Thyroid gland (tissue), 4 donors: ENCODE data around the gene SEMA5B. TPM values are rescaled to one million over a fixed set of nuclear protein-coding genes. Genes with fewer than 3 reads are reported as not detected.

ENCODE experiments used
- DNase-seq, 2 donors: peaks; one replicate each; pipeline ENCODE4 v3.0.0-alpha.2; 2019
- H3K27ac ChIP-seq, 3 donors: fragments of 200-600 bp; sonication (generic); 1 replicate in 2 of 3; 2 replicates in 1 of 3; pipeline ENCODE4 v1.5.1; 2016 to 2019; ENCODE audit warnings: mild to moderate bottlenecking in 1 of 3, moderate library complexity in 1 of 3
- H3K27me3 ChIP-seq: fragments of 200-600 bp; sonication (generic); one replicate; pipeline ENCODE4 v1.5.1; 2019
- H3K36me3 ChIP-seq, 2 donors: fragments of 200-600 bp; sonication (generic); one replicate each; pipeline ENCODE4 v1.5.1; 2016 to 2019
- H3K4me1 ChIP-seq, 2 donors: fragments of 200-600 bp; sonication (generic); one replicate each; pipeline ENCODE4 v1.5.1; 2017 to 2019
- H3K4me3 ChIP-seq, 3 donors: fragments of 200-600 bp; sonication (generic); replicated peaks in 1 of 3; 1 replicate in 2 of 3; 2 replicates in 1 of 3; pipeline ENCODE4 v1.5.1; 2016; ENCODE audit warnings: mild to moderate bottlenecking in 1 of 3
- H3K9me3 ChIP-seq: fragments of 200-600 bp; sonication (generic); one replicate; pipeline ENCODE4 v1.5.1; 2017
- POLR2A ChIP-seq, 2 donors: fragments of 450-650 bp; IDR thresholded peaks; one replicate each; pipeline ENCODE4 v1.6.1; 2017; ENCODE audit warnings: antibody characterized with exemption in 2 of 2, mild to moderate bottlenecking in 2 of 2, moderate library complexity in 1 of 2
- WGBS, 2 donors: methylation state at CpG; one replicate each; pipeline ENCODE4 v1.1.5; 2017; 5-methylcytosine and 5-hydroxymethylcytosine counted together
- intact Hi-C: fragments of 100-400 bp; cut with DNase I; formaldehyde crosslinking; loops from one replicate; pipeline ENCODE4 v1.15.1; 2023
- total RNA-seq, 4 donors: library from RNA; depleted of rRNA; stranded (reverse); fragments of >200 nt; gene quantifications; one replicate each; pipeline ENCODE4 v1.2.3, GENCODE V29; 2016
- TF ChIP-seq, protein P1 (sequence below), 6 experiments: fragments of 200-600 bp in 3 of 6; fragments of 450-650 bp in 3 of 6; sonication (generic) in 3 of 6; IDR thresholded peaks; one replicate each; pipeline ENCODE4 v1.5.1; 2016 to 2019; ENCODE audit warnings: antibody characterized with exemption in 6 of 6, mild to moderate bottlenecking in 2 of 6, inconsistent platforms in 1 of 6, moderate library complexity in 1 of 6

The SEMA5B gene
- total RNA-seq, 4 donors from 2014 or later: 0.56 to 5.3 (median 0.63) TPM

DNA sequence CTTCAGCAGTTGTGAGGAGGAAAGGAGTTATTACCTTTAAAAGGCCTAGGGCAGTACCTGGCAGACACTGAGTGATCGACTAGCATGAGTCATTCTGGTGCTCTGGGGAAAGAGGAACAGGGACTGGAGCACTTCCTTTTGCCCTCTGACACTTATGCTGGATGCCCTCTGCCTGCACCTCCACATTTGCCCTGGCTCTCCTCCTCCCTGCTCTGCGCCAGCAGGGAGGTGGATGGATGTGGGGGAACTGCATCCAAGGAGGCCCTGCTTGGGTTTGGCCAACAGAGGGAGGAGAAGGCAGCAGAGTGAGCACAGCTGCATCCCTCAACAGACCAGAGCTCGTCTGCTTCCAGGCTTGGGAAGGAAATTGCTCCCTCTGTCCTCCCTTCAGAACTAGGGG is 75.0 kb downstream of the SEMA5B start:
- WGBS, 2 donors: 57 to 79% methylated on average over 2 to 3 of the region's 3 CpGs
- intact Hi-C loops: no loop called here
- Histone ChIP-seq H3K4me3 (no peak overlapping the region), H3K9me3 (no peaks in the 10 kb centered on the region), H3K36me3 (no peaks in the 10 kb centered on the region), H3K4me1 (no peaks in the 10 kb centered on the region), H3K27ac (no peak overlapping the region), H3K27me3 (no peaks in the 10 kb centered on the region)
- TF ChIP-seq POLR2A (IDR thresholded peaks at IDR 0.05): no peak
- TF ChIP-seq, protein P1, sequence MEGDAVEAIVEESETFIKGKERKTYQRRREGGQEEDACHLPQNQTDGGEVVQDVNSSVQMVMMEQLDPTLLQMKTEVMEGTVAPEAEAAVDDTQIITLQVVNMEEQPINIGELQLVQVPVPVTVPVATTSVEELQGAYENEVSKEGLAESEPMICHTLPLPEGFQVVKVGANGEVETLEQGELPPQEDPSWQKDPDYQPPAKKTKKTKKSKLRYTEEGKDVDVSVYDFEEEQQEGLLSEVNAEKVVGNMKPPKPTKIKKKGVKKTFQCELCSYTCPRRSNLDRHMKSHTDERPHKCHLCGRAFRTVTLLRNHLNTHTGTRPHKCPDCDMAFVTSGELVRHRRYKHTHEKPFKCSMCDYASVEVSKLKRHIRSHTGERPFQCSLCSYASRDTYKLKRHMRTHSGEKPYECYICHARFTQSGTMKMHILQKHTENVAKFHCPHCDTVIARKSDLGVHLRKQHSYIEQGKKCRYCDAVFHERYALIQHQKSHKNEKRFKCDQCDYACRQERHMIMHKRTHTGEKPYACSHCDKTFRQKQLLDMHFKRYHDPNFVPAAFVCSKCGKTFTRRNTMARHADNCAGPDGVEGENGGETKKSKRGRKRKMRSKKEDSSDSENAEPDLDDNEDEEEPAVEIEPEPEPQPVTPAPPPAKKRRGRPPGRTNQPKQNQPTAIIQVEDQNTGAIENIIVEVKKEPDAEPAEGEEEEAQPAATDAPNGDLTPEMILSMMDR (IDR thresholded peaks at IDR 0.05): no peak
- DNase-seq: no peak

DNA sequence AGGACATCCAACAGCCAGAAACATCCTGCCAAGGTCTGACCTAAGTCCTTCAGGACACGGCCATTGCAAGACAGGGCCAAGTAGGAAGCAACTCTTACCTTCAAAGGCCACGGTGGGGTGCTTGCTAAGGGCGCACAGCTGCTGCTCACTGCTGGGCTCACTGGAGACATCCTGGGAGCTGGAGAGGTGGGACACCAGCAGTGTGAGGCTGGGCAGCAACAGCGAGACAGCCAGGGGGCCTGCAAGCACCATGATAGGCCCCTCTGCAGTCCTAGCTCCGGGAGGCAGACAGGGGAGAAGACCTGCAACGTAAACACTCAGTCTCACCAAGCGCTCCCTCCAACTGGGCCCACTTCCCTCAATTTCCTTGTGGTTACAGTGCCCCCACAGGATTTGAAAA is 79.2 kb downstream of the SEMA5B start:
- Histone ChIP-seq H3K4me3 (no peak overlapping the region), H3K27ac (no peak overlapping the region), H3K9me3 (no peaks in the 10 kb centered on the region), H3K27me3 (no peaks in the 10 kb centered on the region), H3K36me3 (no peaks in the 10 kb centered on the region), H3K4me1 (no peaks in the 10 kb centered on the region)
- TF ChIP-seq, protein P1 (IDR thresholded peaks at IDR 0.05): no peak
- no peak for TF ChIP-seq POLR2A (IDR thresholded peaks at IDR 0.05)
- 80 to 84% methylated on average over 6 to 7 of the region's 7 CpGs for WGBS, 2 donors
- intact Hi-C loops: no loop called here
- no peak for DNase-seq

- no peaks in the 10 kb centered on the region for H3K27me3 ChIP-seq
- DNase-seq: no peak
- TF ChIP-seq POLR2A (IDR thresholded peaks at IDR 0.05): no peak
- TF ChIP-seq, protein P1 (IDR thresholded peaks at IDR 0.05): no peak
- H3K4me1 ChIP-seq: no peaks in the 10 kb centered on the region
- intact Hi-C loops: no loop called here
- no peak overlapping the region for H3K4me3 ChIP-seq
- no peaks in the 10 kb centered on the region for H3K36me3 ChIP-seq
- no peaks in the 10 kb centered on the region for H3K9me3 ChIP-seq
- 66 to 75% methylated on average over 2 of the region's 2 CpGs for WGBS, 2 donors
- H3K27ac ChIP-seq: no peak overlapping the region
Measured at GRCh38 chr3:122947738-122948137, 79.8 kb downstream of the SEMA5B start.

- intact Hi-C loops: no loop called here
- TF ChIP-seq, protein P1 (IDR thresholded peaks at IDR 0.05): no peak
- no peak for TF ChIP-seq POLR2A (IDR thresholded peaks at IDR 0.05)
- no peaks in the 10 kb centered on the region for H3K36me3 ChIP-seq
- H3K27me3 ChIP-seq: no peaks in the 10 kb centered on the region
- 84% methylated on average over 6 to 7 of the region's 7 CpGs for WGBS, 2 donors
- DNase-seq: no peak
- no peak overlapping the region for H3K27ac ChIP-seq
- no peaks in the 10 kb centered on the region for H3K4me1 ChIP-seq
- H3K9me3 ChIP-seq: no peaks in the 10 kb centered on the region
- H3K4me3 ChIP-seq: no peak overlapping the region
Measured at GRCh38 chr3:122947196-122947595, 80.4 kb downstream of the SEMA5B start.

GRCh38 chr3:122946185-122946584 is 81.4 kb downstream of the SEMA5B start:
- no peaks in the 10 kb centered on the region for H3K9me3 ChIP-seq
- no peak for TF ChIP-seq POLR2A (IDR thresholded peaks at IDR 0.05)
- TF ChIP-seq, protein P1 (IDR thresholded peaks at IDR 0.05): no peak
- H3K27ac ChIP-seq: no peak overlapping the region
- no peaks in the 10 kb centered on the region for H3K36me3 ChIP-seq
- H3K27me3 ChIP-seq: no peaks in the 10 kb centered on the region
- intact Hi-C loops: no loop called here
- no peaks in the 10 kb centered on the region for H3K4me1 ChIP-seq
- DNase-seq: no peak
- H3K4me3 ChIP-seq: no peak overlapping the region
